ENCODE results near the gene ATG4C.

Gene ATG4C

DNA sequence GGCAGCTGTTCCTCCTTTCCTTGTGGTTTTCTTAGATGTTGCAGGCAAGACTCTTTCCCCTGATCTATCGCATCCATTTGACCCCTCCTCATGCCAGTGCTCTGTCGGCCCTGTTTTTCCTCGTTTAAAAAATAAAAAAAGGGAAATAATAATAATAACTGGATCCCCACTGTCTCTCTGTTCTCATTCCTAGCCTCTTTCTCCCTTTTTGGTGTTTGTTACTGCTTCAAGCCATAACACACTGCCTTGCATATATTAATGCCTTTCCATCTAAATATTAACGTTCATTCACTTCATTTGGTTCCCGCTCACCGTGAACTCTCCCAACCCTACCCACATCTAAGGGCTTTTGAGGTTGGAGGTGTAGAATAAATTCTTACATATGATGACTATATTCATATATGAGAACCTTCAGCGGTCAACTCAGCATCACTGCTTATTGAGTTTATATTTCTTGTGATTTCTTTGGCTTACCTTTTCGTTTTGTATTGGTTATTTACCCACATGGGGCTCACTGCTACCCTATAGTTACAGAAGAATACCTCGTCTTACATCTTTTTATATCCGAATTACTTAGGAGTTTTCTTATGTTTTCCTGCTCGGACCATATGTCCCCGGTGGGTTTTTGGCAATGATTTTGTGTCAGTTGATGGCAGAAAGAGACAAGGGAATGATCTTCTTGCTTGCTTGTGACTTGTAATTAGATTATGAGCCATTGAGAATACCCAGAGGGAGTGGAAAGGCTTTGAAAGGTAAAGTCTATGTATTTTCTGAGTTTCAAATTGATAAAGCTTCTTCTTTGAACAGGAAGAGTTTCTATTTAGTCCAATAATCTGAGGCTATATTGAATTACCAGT lies 805 bp downstream of the ATG4C start:
- no peak for TF ChIP-seq CTCF (IDR thresholded peaks at IDR 0.05; ENCODE audit: low read depth, low read length, missing control alignments)
- peak overlapping the region; percentile 91 for H3K4me3 ChIP-seq (ENCODE audit: low read depth, low read length)
- DNase-seq (ENCODE audit: low read depth) = no peak
- in situ Hi-C loops (cut with HindIII; ENCODE audit: low sequenced_read_pairs) = no loop called here

DNA sequence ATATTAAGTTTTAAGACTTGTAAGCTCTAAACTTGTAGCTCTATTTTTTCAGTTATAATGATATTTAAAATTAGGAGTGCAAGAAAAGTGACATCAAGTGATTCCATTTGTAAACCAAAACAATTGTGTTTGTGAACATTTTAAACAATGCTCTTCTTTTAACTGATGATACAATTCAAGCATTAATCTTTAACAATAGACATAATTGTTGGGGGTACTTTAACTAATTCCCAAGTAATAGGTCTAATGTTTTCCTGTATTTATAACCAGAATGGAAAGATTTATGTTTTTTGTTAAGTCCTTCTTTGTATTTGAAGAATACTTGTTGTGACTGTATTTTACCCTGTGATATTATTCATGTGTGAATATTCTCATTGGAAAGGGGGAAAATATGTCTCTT lies 6.8 kb downstream of the ATG4C start:
- DNase-seq (ENCODE audit: low read depth) = no peak
- in situ Hi-C loops (cut with HindIII; ENCODE audit: low sequenced_read_pairs) = no loop called here
- no peak for TF ChIP-seq CTCF (IDR thresholded peaks at IDR 0.05; ENCODE audit: low read depth, low read length, missing control alignments)
- no peak overlapping the region for H3K4me3 ChIP-seq (ENCODE audit: low read depth, low read length)

DNA sequence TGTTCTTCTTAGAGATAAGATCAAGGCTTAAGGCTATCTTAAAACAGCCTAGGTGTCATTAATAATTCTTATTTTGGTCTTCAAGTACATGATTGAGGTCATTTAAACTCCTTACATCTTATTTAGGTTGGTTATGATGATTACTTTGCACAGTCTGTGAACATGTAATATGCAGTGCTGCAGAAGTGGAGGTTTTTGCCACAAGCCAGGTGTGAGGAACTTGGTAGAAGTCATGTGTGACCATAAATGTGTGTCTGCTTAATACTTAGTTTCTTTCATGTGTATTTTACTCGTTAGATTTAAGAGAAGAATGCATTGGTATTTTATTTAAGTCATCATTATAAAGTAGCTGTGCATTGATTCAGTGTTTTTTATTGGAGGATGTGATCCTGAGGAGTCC lies 10.1 kb downstream of the ATG4C start:
- TF ChIP-seq CTCF (IDR thresholded peaks at IDR 0.05; ENCODE audit: low read depth, low read length, missing control alignments) = no peak
- no peak overlapping the region for H3K4me3 ChIP-seq (ENCODE audit: low read depth, low read length)
- in situ Hi-C loops (cut with HindIII; ENCODE audit: low sequenced_read_pairs) = no loop called here
- DNase-seq (ENCODE audit: low read depth) = no peak

GRCh38 chr1:62796221-62796620 lies 12.3 kb downstream of the ATG4C start:
- no peak for TF ChIP-seq CTCF (IDR thresholded peaks at IDR 0.05; ENCODE audit: low read depth, low read length, missing control alignments)
- in situ Hi-C loops (cut with HindIII; ENCODE audit: low sequenced_read_pairs) = no loop called here
- no peak for DNase-seq (ENCODE audit: low read depth)
- no peak overlapping the region for H3K4me3 ChIP-seq (ENCODE audit: low read depth, low read length)

- in situ Hi-C loops (cut with HindIII; ENCODE audit: low sequenced_read_pairs) = no loop called here
- no peak for DNase-seq (ENCODE audit: low read depth)
- TF ChIP-seq CTCF (IDR thresholded peaks at IDR 0.05; ENCODE audit: low read depth, low read length, missing control alignments) = no peak
- H3K4me3 ChIP-seq (ENCODE audit: low read depth, low read length) = no peak overlapping the region
These were observed 15.8 kb downstream of the ATG4C start for GRCh38 chr1:62799688-62800087.

- no peak overlapping the region for H3K4me3 ChIP-seq (ENCODE audit: low read depth, low read length)
- TF ChIP-seq CTCF (IDR thresholded peaks at IDR 0.05; ENCODE audit: low read depth, low read length, missing control alignments) = no peak
- in situ Hi-C loops (cut with HindIII; ENCODE audit: low sequenced_read_pairs) = no loop called here
- no peak for DNase-seq (ENCODE audit: low read depth)
These were observed 16.3 kb downstream of the ATG4C start for GRCh38 chr1:62800281-62800680.
